ENCODE results near the gene CDSN.
"Not testable (repeated sequence)": the region's sequence is repeated elsewhere in the genome, so short reads cannot be mapped to it uniquely, and the experiment has no call there.

CDSN gene

DNA sequence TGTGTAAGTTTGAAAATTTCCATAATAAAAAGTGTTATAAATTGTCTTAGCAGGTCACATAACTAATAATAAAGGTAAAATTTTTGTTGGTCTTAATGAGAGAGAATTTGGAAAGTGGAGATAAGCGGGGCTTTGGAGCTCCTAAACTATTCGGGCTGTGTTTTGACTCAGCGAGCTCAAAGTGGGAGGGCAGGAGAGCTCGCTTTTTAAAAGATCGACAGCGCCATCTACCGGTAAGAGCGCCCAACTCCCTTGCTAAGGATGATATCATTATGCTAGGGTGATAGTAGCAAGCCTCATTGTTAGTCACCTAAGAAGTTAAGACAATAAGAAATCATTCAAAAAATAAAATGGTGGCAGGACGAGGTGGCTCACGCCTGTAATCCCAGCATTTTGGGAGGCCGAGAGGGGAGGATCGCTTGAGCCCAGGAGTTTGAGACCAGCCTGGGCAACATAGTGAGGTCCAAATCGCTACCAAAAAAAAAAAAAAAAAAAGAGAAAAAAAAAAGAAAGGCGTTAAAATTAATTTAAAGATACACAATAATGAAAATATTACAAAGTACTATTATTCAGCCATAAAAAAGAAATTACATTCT, 32.7 kb downstream of the CDSN start:
- DNase-seq (ENCODE audit: low spot score), result peak; percentile 80

DNA sequence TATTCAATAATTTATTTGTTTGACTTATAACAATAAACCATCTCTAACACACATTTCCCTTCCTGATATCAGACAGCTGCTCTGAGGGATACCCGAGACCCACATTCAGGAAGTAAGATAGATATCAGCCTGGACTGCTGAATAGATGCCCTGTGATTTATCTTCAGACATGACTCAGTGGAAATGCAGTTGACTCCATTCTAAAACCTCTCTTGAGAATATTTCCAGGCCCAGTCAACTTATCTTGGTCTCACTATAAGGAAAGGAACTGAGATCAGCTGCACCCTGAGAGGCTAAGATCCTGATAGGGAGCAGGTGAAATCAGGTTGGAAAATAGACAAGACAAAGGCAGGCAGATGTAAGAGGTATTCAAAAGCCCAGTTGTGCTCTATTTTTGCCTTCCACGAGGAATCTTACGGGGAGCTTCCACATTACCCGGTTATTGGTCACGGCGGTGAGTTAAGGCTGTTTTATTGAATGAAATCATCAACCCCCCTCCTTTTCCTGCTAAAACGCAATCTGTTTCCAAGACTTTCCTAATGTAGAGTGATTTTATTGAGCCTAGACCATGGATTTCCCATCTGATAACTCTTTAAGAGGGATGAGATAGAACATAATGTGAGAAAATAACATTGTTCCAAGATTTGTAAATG, 33.3 kb downstream of the CDSN start:
- DNase-seq (ENCODE audit: low spot score), result peak; percentile 77

DNA sequence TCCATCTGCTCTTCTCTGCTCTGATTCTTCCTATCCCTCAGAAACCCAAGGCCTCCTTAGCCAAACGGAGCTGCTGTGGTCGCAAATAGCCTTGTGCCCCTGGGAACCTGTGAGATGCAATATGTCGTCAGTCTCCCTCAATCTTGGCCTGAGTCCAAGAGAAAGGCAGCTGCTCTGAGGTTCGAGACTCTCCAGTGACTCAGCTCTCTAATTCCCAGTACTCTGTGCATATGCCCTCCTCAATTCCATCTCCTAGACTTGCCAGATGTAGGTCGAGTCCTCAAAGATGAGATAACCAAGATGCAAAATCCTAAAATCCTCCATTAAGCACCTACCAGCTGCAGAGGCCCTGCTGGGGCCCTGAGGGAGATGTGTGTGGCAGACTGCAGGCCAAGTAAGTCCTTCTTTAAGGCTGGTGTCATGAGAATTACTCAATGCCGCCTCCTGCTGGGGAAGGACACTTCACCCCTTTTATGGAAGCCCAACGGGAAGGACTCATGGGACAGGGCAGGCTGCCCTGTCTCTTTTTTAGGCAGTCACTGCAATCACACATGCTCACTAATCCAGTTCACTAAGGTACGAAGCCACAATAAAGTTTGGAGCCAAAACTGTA, 36.4 kb downstream of the CDSN start:
- peak; percentile 70 for DNase-seq (ENCODE audit: low spot score)

DNA sequence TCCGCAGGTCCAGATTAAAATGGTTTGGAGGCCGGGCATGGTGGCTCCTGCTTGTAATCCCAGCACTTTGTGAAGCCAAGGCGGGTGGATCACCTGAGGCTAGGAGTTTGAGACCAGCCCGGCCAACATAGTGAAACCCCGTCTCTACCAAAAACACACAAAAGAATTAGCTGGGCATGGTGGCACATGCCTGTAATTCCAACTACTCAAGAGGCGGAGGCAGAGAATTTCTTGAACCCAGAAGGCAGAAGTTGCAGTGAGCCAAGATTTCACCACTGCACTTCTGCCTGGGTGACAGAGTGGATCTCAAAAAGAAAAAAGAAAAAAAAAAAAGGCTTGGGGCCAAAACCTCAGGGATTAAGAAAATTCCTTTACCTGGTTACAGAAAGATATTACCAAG, 38.4 kb downstream of the CDSN start:
- no peak for DNase-seq (ENCODE audit: low spot score)

- peak; percentile 44 for DNase-seq (ENCODE audit: low spot score)
Measured at GRCh38 chr6:31079656-31080261, 40.5 kb downstream of the CDSN start.

GRCh38 chr6:31076611-31077010, 43.6 kb downstream of the CDSN start:
- no peak for DNase-seq (ENCODE audit: low spot score)

- DNase-seq (ENCODE audit: low spot score), result peak; percentile 75
Measured at GRCh38 chr6:31075528-31075927, 44.7 kb downstream of the CDSN start.

- DNase-seq (ENCODE audit: low spot score), result no peak
Measured at GRCh38 chr6:31074401-31074800, 45.8 kb downstream of the CDSN start.

- DNase-seq (ENCODE audit: low spot score), result peak; percentile 76
Measured at GRCh38 chr6:31070711-31071197, 49.5 kb downstream of the CDSN start.

DNA sequence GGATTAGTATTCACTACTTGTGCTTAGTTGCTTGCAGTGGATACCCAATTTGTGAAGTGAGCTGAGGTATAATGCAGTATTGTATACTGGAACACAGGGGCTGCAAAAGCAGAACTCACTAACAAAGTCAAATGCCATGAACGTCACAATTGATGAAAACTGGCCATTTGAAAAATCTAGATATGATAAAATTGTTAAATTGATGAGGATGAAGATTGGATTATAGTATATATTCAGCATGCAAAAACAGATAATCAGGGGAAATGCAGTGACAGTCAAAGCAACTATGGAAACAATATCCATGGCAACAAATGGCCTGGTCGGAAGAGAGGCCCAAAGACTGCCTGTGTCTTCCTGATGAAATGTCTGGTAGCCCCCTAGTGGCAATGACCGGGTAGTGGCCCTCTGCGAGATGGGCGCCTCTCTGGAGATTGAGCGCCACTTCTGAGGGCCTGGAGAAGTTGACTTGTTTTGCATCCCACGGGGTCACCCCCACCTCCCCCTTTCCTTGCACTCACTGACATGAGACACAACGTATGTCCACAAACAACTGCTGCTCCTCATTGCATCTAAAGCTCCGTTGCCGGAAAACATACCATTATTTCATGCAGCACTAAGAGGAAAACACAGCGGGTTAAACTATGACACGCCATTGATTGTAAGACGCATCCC, 51.4 kb downstream of the CDSN start:
- peak; percentile 77 for DNase-seq (ENCODE audit: low spot score)

DNA sequence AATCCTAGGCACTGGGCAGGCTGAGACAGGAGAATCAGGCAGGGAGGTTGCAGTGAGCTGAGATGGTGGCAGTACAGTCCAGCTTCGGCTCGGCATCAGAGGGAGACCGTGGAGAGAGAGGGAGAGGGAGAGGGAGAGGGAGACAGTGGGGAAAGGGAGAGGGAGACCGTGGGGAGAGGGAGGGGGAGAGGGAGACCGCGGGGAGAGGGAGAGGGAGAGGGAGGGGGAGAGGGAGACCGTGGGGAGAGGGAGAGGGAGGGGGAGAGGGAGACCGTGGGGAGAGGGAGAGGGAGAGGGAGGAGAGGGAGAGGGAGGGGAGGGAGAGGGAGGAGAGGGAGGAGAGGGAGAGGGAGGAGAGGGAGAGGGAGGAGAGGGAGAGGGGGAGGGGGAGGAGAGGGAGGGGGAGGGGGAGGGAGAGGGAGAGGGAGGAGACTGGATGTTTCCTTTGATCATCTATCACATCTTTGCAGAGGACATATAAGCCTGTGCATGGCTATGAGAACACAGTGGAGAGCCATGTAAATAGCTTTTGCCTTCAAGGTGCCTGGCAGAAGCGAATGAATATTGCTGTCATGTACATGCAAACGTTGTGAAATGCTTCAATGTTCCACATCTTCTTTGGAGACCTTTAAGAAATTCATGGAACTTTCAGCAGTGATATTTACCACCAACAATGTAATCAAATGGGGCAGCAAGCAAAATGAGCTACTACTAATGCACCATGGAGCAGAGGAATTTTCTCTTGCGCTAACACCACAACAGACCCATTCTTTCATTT, 52.2 kb downstream of the CDSN start:
- DNase-seq (ENCODE audit: low spot score), result not testable (repeated sequence)

GRCh38 chr6:31067028-31067427, 53.2 kb downstream of the CDSN start:
- DNase-seq (ENCODE audit: low spot score), result not testable (repeated sequence)

- no peak for DNase-seq (ENCODE audit: low spot score)
Measured at GRCh38 chr6:31065556-31065955, 54.7 kb downstream of the CDSN start.
